ACC112 (cell line): ENCODE measurements around the gene S100P.
"Not testable (repeated sequence)": the region's sequence is repeated elsewhere in the genome, so short reads cannot be mapped to it uniquely, and the experiment has no call there.

Source experiments
- H2AFZ ChIP-seq: fragments of 200-600 bp; sonication (generic); one replicate; pipeline ENCODE4 v1.6.0; 2017; ENCODE audit warnings: antibody characterized with exemption, low read length; ENCODE audit not compliant: unreplicated experiment
- H3K27ac ChIP-seq: fragments of 200-600 bp; sonication (generic); 2 replicates; pipeline ENCODE4 v1.5.1; 2014; ENCODE audit warnings: low read depth, mild to moderate bottlenecking, antibody characterized with exemption, low read length, moderate library complexity
- H3K27me3 ChIP-seq: fragments of 200-600 bp; sonication (generic); 2 replicates; pipeline ENCODE4 v1.6.1; 2014; ENCODE audit warnings: mild to moderate bottlenecking, antibody characterized with exemption, low read length, moderate library complexity, mixed read lengths; ENCODE audit not compliant: insufficient read depth
- H3K36me3 ChIP-seq: fragments of 200-600 bp; sonication (generic); 2 replicates; pipeline ENCODE4 v1.6.1; 2016; ENCODE audit warnings: mild to moderate bottlenecking, antibody characterized with exemption, low read length, moderate library complexity, mixed read lengths; ENCODE audit not compliant: insufficient read depth
- H3K4me1 ChIP-seq: fragments of 200-600 bp; sonication (generic); one replicate; pipeline ENCODE4 v1.6.1; 2016; ENCODE audit warnings: low read length, mixed read lengths; ENCODE audit not compliant: insufficient read depth, unreplicated experiment, control insufficient read depth
- H3K4me3 ChIP-seq: fragments of 200-600 bp; sonication (generic); 2 replicates; pipeline ENCODE4 v1.5.1; 2014; ENCODE audit warnings: mild to moderate bottlenecking, low read depth, low read length
- H3K79me2 ChIP-seq: fragments of 200-600 bp; sonication (generic); one replicate; pipeline ENCODE4 v1.6.0; 2016; ENCODE audit warnings: low read length; ENCODE audit not compliant: control insufficient read depth, unreplicated experiment, insufficient read depth

Gene S100P

GRCh38 chr4:6725427-6725961 is 31.8 kb downstream of the S100P start:
- not testable (repeated sequence) for H3K27ac ChIP-seq

GRCh38 chr4:6727081-6727942 is 33.6 kb downstream of the S100P start:
- H2AFZ ChIP-seq = peak overlapping the region; percentile 28

More at GRCh38 chr4:6725427-6725961, 31.8 kb downstream of the S100P start:
- not testable (repeated sequence) for H3K4me3 ChIP-seq, H3K36me3 ChIP-seq, H3K79me2 ChIP-seq, H2AFZ ChIP-seq, H3K27me3 ChIP-seq
- peaks cover 21% of the 10 kb centered on the region for H3K4me1 ChIP-seq

GRCh38 chr4:6727943-6728250 is 34.2 kb downstream of the S100P start:
- H3K79me2 ChIP-seq = no peaks in the 10 kb centered on the region
- no peaks in the 10 kb centered on the region for H3K27me3 ChIP-seq
- H3K27ac ChIP-seq = 0 out of 2 replicates have a peak overlapping the region, but pooled peaks have one; percentile 26
- no peak overlapping the region for H2AFZ ChIP-seq
- peaks cover 29% of the 10 kb centered on the region for H3K4me1 ChIP-seq
- H3K36me3 ChIP-seq = no peaks in the 10 kb centered on the region
- no peak overlapping the region for H3K4me3 ChIP-seq

More at GRCh38 chr4:6727081-6727942, 33.6 kb downstream of the S100P start:
- no peaks in the 10 kb centered on the region for H3K79me2 ChIP-seq
- peak overlapping the region; percentile 58 for H3K4me3 ChIP-seq
- no peaks in the 10 kb centered on the region for H3K27me3 ChIP-seq
- no peaks in the 10 kb centered on the region for H3K36me3 ChIP-seq
- peak overlapping the region; percentile 26 for H3K27ac ChIP-seq
- H3K4me1 ChIP-seq = peaks cover 24% of the 10 kb centered on the region

DNA sequence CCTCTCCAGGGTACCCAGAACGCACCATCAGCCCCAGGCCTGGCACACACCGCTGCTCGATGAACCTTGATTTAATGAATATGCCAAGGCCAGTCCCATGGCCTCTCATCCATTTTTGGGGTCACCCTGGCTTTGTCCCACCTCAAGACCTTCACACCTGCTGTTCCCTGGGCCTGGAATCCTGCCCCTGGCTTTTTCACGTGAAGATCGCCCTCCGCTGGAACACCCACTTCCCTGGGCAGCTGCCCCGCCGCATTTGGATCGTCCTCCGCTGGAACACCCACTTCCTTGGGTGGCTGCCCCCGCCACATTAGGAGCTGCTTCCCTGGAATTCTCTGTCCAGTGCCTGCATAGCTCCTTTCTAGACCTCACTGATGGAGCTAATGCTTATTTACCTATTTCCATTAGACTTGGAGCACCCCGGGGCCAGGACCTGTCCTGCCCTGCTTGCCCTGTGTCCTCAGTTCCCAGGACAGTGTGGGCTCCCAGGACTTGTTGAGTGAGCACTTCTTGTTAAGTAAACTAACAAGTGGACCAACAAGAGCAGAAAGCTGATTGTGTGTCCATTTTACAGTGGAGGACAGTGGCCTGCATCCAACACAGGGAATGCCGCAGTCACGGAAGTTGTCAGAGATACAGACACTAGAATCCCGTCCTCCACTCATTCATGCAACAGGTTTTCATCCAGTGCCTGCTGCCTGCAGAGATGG is 34.8 kb downstream of the S100P start:
- Histone ChIP-seq H3K27me3 (no peaks in the 10 kb centered on the region), H3K4me1 (peaks cover 32% of the 10 kb centered on the region), H3K79me2 (no peaks in the 10 kb centered on the region), H2AFZ (no peak overlapping the region), H3K4me3 (no peak overlapping the region), H3K27ac (0 out of 2 replicates have a peak overlapping the region, but pooled peaks have one; percentile 26), H3K36me3 (no peaks in the 10 kb centered on the region)

GRCh38 chr4:6730603-6731317 is 37.1 kb downstream of the S100P start:
- peak overlapping the region; percentile 32 for H2AFZ ChIP-seq
- H3K79me2 ChIP-seq = no peaks in the 10 kb centered on the region
- H3K36me3 ChIP-seq = no peaks in the 10 kb centered on the region
- H3K27me3 ChIP-seq = no peaks in the 10 kb centered on the region
- peaks cover 24% of the 10 kb centered on the region for H3K4me1 ChIP-seq
- no peak overlapping the region for H3K27ac ChIP-seq
- no peak overlapping the region for H3K4me3 ChIP-seq

DNA sequence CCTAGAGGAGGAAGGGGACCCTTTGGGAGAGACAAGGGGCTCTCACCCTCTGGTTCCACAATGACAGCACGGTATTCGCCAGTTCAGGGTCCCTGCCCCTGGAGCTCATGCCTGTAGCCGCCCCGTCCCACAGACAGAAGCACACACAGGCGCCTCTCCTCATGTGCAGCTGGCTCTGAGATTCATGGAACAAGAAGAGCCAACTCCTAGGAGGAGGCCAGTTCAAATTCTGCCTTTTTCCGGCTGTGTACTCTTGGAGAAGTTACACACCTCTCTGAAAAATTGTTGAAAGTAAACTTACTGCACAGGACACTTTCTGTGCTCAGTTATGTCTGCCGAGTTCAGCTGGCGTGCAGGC is 37.6 kb downstream of the S100P start:
- Histone ChIP-seq H2AFZ (no peak overlapping the region), H3K36me3 (no peaks in the 10 kb centered on the region), H3K79me2 (no peaks in the 10 kb centered on the region), H3K27ac (no peak overlapping the region), H3K4me3 (no peak overlapping the region), H3K27me3 (no peaks in the 10 kb centered on the region), H3K4me1 (peaks cover 24% of the 10 kb centered on the region)

GRCh38 chr4:6731780-6732179 is 38.1 kb downstream of the S100P start:
- Histone ChIP-seq H2AFZ (no peak overlapping the region), H3K27ac (no peak overlapping the region), H3K79me2 (no peaks in the 10 kb centered on the region), H3K4me1 (peaks cover 22% of the 10 kb centered on the region), H3K36me3 (no peaks in the 10 kb centered on the region), H3K4me3 (no peak overlapping the region), H3K27me3 (no peaks in the 10 kb centered on the region)

- H3K4me1 ChIP-seq = peaks cover 16% of the 10 kb centered on the region
- H3K79me2 ChIP-seq = no peaks in the 10 kb centered on the region
- no peak overlapping the region for H3K4me3 ChIP-seq
- H3K27me3 ChIP-seq = no peaks in the 10 kb centered on the region
- H3K36me3 ChIP-seq = no peaks in the 10 kb centered on the region
- H3K27ac ChIP-seq = peak overlapping the region; percentile 75
- peak overlapping the region; percentile 73 for H2AFZ ChIP-seq
Observed at GRCh38 chr4:6732441-6733357, 39.0 kb downstream of the S100P start.

DNA sequence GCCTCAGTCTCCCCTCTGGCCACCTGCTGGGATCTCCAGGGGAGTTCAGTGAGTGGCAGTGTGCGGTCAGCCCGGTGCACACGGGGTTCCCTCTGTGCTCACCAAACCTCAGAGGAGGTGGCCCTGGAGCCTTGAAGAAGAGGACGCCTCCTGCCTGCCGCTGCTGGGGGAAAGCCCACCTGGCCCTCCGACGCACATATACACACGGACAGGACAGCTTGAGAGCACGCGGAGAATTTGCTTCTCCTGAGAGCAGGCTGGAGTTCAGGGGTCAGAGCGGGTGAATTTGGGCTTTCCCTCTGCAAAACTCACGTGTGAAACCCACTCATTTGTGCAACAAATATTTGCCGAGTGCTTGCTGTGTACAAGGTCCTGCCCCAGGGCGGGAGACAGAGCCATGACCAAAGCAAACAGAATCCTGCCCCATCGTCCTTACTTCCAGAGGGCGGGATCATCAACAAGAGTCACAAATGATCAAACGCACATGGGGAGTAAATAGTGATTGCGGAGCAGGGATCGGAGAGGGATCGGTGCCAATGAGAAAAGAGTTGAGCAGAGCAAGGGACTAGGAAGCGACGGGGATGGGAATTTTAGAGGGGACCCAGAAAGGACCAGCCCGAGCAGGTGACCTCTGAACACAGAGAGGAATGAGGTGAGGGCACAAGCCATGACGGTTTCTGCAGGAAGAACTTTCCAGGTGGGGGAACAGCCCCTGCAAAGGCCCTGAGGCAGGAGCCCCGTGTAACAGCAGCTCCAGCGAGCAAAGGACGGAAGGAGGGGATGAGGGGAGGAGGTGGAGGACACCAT is 39.9 kb downstream of the S100P start:
- Histone ChIP-seq H2AFZ (no peak overlapping the region), H3K79me2 (no peaks in the 10 kb centered on the region), H3K4me1 (peaks cover 12% of the 10 kb centered on the region), H3K27ac (no peak overlapping the region), H3K27me3 (no peaks in the 10 kb centered on the region), H3K36me3 (no peaks in the 10 kb centered on the region), H3K4me3 (no peak overlapping the region)
